ENCODE results near the gene WNT2B.

DNA sequence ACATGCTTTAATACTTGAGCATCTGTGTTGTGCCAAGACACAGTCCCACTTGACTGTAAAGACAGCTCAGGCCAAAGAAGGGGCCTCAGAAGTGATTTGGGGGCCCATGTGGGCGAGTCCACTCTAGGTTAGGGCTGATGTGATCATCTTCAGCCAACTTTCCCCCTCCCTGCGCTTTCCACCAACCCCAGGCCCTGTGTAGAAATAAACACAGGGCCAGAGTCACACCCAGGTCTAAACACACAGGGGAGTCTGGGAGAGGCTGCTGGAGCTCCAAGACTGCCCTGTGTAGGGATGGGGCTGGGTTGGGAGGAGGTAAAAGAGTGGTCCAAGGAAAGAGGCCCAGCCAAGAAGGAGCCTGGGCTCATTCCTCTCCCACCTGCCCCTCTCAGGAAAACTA lies 2.5 kb upstream of the WNT2B start:
- TF ChIP-seq EP300 (IDR thresholded peaks at IDR 0.05; ENCODE audit: borderline replicate concordance in 1 of 2, low read depth in 1 of 2, low read length in 1 of 2) (no peak), EZH2phosphoT487 (IDR thresholded peaks at IDR 0.05; ENCODE audit: borderline replicate concordance, low read depth) (no peak), CHD2 (IDR thresholded peaks at IDR 0.05; ENCODE audit: low read length, partially characterized antibody) (no peak), GABPA (IDR thresholded peaks at IDR 0.05; ENCODE audit: low read depth) (no peak), POLR2AphosphoS5 (IDR thresholded peaks at IDR 0.05; ENCODE audit: low read depth, low read length) (no peak), RAD21 (IDR thresholded peaks at IDR 0.05; ENCODE audit: low read length) (no peak), MEF2A (IDR thresholded peaks at IDR 0.05; ENCODE audit: borderline replicate concordance, low read depth) (no peak)
- TF ChIP-seq, protein P1, sequence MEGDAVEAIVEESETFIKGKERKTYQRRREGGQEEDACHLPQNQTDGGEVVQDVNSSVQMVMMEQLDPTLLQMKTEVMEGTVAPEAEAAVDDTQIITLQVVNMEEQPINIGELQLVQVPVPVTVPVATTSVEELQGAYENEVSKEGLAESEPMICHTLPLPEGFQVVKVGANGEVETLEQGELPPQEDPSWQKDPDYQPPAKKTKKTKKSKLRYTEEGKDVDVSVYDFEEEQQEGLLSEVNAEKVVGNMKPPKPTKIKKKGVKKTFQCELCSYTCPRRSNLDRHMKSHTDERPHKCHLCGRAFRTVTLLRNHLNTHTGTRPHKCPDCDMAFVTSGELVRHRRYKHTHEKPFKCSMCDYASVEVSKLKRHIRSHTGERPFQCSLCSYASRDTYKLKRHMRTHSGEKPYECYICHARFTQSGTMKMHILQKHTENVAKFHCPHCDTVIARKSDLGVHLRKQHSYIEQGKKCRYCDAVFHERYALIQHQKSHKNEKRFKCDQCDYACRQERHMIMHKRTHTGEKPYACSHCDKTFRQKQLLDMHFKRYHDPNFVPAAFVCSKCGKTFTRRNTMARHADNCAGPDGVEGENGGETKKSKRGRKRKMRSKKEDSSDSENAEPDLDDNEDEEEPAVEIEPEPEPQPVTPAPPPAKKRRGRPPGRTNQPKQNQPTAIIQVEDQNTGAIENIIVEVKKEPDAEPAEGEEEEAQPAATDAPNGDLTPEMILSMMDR (IDR thresholded peaks at IDR 0.05), result no peak
- TF ChIP-seq, protein P2, sequence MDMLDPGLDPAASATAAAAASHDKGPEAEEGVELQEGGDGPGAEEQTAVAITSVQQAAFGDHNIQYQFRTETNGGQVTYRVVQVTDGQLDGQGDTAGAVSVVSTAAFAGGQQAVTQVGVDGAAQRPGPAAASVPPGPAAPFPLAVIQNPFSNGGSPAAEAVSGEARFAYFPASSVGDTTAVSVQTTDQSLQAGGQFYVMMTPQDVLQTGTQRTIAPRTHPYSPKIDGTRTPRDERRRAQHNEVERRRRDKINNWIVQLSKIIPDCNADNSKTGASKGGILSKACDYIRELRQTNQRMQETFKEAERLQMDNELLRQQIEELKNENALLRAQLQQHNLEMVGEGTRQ (IDR thresholded peaks at IDR 0.05; ENCODE audit: borderline replicate concordance, low read depth, low read length), result no peak
- TF ChIP-seq, protein P3, sequence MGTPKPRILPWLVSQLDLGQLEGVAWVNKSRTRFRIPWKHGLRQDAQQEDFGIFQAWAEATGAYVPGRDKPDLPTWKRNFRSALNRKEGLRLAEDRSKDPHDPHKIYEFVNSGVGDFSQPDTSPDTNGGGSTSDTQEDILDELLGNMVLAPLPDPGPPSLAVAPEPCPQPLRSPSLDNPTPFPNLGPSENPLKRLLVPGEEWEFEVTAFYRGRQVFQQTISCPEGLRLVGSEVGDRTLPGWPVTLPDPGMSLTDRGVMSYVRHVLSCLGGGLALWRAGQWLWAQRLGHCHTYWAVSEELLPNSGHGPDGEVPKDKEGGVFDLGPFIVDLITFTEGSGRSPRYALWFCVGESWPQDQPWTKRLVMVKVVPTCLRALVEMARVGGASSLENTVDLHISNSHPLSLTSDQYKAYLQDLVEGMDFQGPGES (IDR thresholded peaks at IDR 0.05; ENCODE audit: low read depth, low read length), result no peak
- TF ChIP-seq, protein P4, sequence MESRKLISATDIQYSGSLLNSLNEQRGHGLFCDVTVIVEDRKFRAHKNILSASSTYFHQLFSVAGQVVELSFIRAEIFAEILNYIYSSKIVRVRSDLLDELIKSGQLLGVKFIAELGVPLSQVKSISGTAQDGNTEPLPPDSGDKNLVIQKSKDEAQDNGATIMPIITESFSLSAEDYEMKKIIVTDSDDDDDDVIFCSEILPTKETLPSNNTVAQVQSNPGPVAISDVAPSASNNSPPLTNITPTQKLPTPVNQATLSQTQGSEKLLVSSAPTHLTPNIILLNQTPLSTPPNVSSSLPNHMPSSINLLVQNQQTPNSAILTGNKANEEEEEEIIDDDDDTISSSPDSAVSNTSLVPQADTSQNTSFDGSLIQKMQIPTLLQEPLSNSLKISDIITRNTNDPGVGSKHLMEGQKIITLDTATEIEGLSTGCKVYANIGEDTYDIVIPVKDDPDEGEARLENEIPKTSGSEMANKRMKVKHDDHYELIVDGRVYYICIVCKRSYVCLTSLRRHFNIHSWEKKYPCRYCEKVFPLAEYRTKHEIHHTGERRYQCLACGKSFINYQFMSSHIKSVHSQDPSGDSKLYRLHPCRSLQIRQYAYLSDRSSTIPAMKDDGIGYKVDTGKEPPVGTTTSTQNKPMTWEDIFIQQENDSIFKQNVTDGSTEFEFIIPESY (IDR thresholded peaks at IDR 0.05; ENCODE audit: borderline replicate concordance, low read depth), result no peak
- TF ChIP-seq, protein P5, sequence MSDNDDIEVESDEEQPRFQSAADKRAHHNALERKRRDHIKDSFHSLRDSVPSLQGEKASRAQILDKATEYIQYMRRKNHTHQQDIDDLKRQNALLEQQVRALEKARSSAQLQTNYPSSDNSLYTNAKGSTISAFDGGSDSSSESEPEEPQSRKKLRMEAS (IDR thresholded peaks at IDR 0.05; ENCODE audit: low read depth), result no peak
- TF ChIP-seq, protein P6, sequence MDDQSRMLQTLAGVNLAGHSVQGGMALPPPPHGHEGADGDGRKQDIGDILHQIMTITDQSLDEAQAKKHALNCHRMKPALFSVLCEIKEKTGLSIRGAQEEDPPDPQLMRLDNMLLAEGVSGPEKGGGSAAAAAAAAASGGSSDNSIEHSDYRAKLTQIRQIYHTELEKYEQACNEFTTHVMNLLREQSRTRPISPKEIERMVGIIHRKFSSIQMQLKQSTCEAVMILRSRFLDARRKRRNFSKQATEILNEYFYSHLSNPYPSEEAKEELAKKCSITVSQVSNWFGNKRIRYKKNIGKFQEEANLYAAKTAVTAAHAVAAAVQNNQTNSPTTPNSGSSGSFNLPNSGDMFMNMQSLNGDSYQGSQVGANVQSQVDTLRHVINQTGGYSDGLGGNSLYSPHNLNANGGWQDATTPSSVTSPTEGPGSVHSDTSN (IDR thresholded peaks at IDR 0.05), result no peak
